HG03342 (cell line): ENCODE measurements around the gene UBE2S.

Experiments used
- ATAC-seq: cut with Tn5 transposase; IDR thresholded peaks from one replicate; pipeline ENCODE4 v1.9.1; 2021; ENCODE audit warnings: mild to moderate bottlenecking, moderate library complexity; ENCODE audit not compliant: unreplicated experiment

Gene UBE2S

DNA sequence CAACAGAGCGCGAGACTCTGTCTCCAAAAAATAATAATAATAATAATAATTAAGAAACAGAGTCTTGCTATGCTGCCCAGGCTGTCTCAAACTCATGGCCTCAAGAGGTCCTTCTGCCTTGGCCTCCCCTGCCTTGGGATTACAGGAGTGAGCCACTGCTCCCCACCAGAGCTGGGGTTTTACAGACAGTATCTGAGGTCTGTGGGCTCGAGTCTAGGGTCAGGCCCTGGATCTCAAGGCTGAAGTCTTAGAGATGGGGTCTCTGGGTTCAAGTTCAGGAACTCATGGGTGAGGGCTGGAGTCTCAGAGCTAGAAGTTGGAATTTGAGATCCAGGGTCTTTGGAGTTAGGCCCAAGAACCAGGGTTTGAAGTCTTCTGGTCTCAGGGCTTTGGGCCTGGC lies 40.8 kb downstream of the UBE2S start:
- ATAC-seq: no peak

DNA sequence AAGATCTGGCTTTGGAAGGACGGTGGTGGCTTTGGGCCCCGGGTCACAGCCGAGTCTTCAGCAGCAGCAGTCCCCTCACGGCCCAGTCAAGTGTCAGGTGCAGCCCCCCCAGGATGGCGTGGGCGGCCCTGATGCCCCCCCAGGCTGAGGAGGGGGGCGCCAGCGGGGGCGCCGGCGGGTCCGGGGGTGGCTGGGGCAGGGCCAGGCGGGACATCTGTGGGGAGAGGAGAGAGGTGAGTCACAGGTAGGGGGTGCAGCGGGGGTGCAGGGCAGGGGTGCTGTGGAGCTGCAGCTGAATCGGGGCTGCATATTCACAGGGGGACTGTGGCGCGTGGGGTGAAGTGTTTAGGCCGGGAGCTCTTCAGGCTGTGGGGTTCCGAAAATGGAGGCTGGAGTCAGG lies 41.6 kb downstream of the UBE2S start:
- no peak for ATAC-seq

DNA sequence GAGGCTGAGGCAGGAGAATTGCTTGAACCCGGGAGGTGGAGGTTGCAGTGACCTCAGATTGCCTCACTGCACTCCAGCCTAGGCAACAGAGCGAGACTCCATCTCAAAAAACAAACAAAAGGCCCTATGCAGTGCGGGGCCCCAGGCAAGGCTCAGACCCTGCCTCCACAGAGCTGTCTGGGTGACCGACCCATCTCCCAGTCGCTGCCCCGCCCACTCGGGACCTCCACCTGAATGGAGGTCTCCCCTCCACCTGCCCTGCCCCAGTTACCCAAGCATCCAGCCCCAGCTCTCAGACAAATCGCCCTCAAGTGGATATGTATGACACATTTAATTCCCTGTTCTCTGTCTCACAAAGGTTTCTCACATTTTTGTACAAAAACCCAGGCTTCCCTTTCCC lies 42.3 kb downstream of the UBE2S start:
- ATAC-seq: no peak

DNA sequence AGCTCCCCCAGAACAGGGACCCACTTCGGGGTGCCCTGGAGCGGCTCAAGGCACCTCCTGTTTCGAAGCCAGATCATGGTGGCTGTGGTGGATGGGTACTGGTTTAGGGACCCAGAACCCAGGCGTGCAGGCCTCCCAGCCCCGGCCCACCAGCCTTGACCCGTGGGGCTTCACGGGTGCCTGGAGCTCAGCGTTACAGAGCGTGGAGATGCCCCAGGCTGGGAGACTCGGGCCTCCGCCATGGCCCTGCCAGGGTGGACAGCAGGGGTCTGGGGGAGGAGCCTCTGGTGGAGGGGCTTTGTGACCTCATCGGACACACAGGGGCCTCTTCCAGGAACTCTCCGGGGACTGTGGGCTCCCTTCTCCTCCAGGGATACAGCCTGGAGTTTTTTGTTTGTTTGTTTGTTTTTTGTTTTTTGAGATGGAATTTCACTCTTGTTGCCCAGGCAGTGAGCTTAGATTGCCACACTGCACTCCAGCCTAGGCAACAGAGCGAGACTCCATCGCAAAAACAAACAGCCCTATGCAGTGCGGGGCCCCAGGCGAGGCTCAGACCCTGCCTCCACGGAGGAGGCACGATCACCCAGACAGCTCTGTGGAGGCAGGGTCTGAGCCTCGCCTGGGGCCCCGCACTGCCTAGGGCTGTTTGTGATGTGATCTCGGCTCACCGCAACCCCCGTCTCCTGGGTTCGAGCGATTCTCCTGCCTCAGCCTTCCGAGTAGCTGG lies 44.4 kb downstream of the UBE2S start, which contains the start of gene GARIN5B:
GARIN5B (minus strand) TSS at position 271 of the 727 bp plus-strand sequence; CDS start at position 77, 194 bp downstream.
- no peak for ATAC-seq

DNA sequence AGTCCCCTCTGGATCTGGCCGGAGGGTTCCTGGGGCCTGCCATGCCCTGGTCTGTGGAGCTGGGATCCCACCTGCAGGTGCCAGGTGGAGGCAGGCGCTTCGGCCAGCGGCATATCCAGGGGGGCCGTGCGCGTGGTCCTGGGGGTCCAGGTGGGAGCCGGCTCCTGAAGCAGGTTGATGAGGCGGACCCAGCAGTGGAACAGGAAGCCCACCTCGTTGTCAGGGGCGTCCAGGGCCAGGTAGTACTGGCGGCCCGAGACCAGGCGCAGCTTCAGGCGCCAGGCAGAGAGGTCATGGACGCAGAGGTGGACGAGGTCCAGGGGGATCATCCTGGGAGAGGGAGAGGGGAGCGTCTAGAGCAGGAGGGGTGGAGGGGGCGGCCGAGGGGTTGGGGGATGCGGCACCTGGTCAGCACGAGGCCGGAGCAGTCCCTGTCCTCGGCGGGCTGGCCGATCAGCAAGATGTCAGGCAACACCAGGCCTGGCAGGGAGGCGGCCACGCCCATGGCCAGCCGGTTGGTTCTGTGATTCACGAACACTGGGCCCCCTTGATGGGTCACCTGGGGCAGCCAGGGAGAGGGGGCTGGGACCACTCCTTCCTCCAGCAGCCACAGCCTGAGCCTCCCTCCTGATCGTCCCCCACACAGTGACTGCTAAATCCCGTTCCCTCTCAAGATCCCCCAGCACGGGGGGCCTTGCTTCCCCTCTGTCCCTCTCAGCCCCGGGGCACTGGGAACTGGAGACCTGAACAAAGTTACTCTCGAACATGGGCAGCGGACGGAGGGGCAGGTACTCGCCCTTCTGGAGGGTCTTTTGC lies 45.2 kb downstream of the UBE2S start:
- no peak for ATAC-seq

DNA sequence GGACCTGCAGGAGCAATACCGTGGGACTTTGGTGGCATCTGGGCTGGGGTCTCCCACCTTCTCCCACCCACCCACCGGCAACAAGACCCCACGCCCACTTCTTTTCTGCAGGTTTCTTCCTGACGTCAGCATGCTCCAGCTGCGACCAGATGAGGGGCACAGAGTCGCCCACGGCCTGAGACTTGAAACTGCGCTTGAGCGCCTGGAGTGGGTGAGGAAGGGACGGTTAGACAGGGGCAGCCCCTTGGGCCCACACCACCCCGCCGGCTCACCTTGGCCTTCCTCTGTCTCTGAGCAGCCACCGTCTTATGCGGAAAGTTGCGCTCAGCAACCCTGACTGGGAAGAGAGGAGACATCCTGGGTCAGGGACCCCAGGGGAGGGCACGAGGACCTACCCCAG lies 46.7 kb downstream of the UBE2S start:
- no peak for ATAC-seq

DNA sequence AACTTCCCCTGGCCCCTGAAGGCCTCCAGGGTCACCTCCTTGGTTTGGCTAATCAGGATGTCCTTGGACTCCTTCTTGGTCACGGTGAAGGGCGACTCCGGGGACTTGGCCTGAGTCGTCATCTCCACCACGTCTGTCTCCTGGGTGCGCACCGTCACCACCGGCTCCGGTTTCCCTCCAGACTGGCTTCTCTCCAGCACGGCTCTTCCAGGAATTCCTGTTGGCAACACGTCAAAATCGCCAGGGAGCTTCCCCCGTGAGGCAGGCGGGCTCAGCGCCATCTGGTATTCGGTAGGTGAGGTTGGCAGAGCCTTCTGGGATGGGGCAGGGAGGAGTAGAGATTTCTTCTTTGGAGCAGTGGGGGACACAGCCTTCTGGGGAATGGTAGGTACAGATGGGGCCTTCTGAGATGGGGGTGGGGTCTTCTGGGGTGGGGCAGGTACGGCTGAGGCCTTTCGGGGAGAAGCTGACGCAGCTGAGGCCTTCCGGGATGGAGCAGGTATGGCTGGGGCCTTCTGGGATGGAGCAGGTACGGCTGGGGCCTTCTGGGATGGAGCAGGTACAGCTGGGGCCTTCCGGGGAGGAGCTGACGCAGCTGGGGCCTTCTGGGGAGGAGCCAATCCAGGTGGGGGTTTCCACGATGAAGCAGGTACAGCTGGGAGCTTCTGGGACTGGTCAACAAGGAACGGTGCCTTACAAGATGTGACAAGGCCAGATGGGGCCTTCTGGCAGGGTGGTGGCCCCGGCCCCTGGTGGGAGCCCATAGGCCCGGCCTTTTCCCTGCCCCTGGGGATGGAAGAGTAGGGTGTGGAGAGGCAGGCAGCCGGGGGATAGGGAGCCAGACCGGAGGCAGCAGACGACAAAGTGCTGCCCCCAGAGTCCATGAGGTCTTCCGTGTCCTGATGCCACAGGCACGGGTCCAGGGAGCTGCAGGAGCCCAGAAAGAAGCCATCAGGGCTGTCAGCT lies 48.4 kb downstream of the UBE2S start:
- ATAC-seq: no peak

DNA sequence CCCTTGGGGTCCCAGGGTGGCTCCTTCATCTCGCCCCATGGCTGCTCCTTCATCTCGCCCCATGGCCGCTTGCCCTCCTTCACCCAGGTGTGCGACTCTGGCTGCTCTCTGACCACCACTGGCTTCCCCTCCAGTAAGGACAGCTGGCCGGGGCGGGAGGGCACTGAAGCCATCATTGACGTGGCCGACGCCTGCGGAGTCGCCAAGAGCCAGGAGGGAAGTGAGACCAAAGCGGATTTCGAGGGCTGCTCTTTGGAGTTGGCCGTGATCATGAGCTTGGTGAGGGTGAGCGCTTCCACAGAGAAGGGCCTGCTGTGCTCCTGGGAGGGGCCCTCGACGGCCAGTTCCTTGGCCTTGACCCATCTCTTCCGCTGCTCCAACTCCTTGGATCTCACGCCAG lies 49.1 kb downstream of the UBE2S start:
- no peak for ATAC-seq

DNA sequence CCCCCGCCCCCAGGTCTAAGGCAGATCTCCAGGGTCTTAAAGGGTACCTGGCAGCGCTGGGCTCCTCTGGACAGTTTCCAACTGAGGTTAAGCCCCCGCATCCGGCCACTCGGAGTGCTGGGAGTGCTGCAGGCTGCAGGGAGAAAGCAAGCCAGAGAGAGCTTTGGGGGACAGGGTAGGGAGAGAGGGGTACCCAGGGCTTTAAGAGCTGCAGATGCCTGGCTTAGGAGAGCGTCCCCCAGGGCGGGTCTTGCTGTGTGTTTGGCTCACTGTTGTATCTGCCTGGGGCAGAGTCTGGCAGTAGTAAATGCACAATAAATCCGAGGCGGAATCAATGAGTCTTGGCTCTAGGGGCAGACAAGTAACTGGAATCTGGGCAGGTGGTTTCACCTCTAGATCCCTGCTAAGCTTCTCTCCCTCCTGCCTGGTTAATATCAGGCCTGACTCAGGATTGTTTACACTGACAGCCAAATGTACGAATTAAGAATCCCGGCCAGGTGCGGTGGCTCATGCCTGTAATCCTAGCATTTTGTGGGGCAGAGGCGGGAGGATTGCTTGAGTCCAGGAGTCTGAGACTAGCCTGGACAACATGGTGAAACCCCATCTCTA lies 52.3 kb downstream of the UBE2S start:
- ATAC-seq: no peak

DNA sequence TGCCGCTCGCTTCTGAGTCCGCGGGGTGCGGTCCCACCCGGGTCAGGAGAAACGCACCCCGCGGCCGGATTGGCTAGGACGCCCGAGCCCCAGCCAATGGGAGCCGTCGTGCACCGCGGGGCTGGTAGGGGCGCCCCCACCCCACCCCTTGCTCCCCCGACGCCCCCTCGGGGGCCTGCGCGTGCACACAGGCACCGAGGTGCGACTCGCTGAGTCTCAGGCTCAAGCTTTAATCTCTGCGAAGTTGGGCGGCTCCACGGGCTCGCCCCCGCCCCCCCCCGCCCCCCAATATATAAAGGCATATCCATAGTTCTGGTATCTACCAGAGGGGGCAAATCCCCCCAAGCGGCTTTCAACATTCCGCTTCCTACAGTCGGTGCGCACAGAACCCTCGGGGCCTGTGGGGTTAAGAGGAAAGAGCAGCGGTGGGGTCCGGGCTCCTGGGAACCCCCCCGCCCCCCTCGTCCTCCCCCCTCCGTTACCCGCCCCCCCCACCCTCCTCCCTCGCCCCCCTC lies 52.8 kb downstream of the UBE2S start, which contains the start of gene COX6B2:
COX6B2 (minus strand) TSS at position 22 of the 515 bp plus-strand sequence. CDS start 198 bp downstream, outside the sequence.
- no peak for ATAC-seq

DNA sequence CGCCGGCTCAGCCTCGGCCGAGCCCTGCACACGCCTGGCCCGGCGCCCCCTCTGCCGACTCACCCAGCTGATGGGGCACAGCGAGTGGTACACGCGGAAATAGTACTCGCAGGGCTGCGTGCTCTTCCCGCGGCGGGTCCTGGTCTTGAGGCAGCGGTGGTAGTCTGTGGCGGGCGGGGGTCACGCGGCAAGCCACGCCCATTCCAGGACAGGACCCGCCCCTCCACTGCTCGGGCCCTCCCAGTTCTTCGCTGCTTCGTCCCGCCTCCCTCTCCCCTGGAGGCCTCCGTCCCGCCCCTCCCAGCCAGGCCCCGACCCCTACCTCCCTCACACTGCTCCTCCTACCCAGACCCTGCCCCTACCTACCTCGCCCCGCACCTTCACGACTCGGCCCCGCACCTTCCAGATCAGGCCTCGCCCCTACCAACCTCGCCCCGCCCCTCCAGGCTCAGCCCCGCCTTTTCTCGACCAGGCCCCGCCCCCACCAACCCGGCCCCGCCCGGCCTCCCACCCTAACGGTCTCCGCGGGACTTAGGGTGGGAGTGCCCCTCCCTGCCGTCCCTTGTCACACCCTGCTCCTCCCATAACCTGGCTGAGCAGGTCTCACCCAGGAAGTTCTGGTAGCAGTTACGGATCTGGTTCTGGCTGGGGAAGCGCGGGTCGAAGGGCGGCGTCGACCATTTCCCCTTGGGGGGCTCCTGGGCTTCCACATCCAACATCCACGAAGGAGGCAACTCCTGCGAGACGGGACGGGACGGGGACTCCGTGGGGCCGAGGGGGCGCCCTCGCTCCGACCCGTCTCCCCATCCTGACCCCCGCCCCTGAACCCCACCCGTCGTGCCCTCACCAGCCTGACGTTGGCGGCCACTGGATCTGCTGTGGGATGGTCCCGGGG lies 53.5 kb downstream of the UBE2S start:
- no peak for ATAC-seq

DNA sequence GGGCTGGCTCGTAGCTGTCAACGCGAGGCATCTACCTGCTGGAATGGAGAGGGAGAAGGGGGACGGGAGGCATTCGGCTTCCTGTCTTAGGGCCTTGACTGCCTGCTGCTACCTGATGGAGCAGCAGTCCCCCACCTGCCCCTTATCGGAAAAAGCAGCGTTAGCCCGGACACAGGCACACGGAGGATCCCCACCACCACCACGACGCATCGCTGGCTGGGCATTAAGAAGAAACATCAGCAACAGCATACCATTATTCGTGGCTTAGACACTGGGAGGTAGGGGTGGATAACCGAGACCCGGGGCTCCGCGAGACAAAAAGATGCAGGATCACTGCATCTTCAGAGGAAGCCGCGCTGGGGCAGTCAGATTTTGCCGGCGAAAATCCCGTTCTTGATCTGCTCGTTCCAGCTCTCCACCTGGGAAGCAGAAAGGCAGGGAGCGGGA lies 54.2 kb downstream of the UBE2S start:
- no peak for ATAC-seq

DNA sequence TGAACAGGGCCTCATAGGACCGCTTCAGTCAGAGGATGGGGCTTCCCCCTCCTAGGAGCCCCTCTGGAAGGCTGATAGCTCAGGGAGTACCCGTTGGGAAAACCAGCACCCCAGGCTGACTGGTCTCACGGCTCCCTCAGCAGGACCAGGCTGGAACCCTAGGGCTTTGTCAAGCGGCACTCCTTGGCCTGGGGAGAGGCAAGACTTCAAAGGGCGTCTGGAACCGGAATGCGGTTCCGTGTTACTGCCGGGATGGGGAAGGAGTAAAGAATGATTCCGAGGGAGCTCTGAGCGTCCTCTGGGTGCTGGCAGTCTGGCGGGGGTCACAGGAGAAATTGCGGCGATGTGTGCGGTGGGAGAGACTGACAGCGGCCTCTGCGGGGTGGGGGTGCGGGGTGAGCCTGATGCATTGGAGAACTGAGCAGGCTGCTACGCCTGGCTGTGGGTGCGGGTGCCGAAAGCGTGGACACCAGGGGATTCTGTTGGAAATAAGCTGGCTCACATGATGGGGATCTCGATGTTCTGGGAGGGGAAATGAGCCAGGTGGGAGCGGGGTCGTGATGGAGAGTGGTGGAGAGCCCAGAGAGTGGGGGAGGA lies 54.9 kb downstream of the UBE2S start:
- no peak for ATAC-seq

DNA sequence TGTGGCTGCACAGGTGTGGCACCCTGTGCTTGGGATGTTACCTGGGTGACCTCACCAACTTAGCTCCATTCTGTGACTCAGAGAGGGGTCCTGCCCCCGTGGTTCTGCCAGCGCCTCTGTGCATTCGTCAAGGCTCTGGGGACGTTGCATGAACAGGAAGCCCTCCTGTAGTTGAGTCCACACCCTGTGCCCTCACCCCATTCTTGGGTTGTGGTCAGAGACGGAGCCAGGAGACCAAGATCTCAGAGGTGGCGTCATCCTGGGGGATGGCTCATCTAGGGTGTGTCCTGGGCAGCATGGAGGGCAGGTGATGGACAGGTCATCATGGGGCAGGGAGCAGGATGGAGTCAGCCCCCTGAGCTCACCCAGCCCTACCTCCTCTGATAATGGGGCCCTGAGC lies 55.5 kb downstream of the UBE2S start:
- no peak for ATAC-seq

DNA sequence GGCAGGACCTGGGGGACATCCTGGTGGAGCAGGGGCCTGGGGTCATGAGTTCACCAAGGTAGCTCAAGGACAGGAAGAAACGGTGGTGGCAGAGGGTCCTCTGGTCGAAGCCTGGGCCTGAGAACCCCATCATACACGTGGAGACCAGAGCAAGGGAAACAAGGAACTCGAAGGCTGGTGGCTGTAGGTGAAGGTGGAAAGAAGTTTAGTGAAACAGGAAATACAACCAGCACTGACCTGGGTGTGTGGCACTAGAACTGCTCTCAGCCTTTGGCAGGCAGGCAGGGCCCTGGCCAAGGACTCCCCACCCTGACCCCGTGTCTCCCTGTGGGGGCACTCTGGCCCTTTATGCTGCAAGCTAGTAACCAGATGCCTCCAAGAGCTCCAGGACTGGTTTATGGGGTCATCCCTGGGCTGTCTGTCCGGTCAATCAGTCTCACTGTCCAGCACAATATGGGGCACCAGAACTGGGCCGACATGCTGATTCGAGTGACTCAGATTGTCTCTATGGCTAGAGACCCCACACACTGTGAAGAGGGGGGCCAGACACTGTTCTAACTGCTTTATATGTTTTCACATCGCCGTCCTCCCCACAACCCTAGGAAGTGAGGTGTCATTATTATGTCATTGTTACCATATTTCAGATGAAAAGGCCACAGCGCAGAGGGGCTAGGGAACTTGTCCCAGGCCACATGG lies 56.8 kb downstream of the UBE2S start:
- no peak for ATAC-seq
